ENCODE results near the gene UVRAG. TPM values are rescaled to one million over a fixed set of nuclear protein-coding genes. Genes with fewer than 3 reads are reported as not detected.

UVRAG gene
- total and polyA plus RNA-seq, 2 donors (not counting 1 experiment from before 2014, with no cell fraction given): 37.7 to 94.1 TPM

DNA sequence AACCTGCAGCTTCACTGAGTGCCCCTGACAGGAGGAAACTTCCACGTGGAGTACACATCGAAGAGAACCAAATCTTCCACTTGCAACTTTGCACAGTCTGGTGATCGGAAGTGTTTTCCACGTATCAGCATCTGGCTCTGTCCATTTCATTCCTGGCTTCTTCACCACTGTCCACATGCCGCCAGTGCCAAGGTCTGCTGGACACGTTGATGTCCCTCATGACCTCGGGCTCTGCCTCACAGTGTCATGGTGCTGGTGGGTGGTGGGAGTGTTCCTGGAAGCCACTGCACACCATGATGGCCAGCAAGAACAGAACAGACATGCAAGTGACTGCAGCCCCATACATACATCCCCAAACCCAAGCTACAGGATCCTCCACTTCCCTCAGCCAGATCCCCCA lies 342.9 kb downstream of the UVRAG start:
- Histone ChIP-seq H3K79me2 (ENCODE audit: control insufficient read depth, insufficient read depth, low read length) (no peaks in the 10 kb centered on the region), H3K9me3 (ENCODE audit: control extremely low read depth in 1 of 3, control insufficient read depth in 2 of 3, insufficient read depth in 1 of 3, low read length in 2 of 3) (no peaks in the 10 kb centered on the region), H3K4me1 (ENCODE audit: control insufficient read depth in 2 of 2, insufficient read depth in 2 of 2, low read length in 2 of 2) (peaks cover 9 to 10% of the 10 kb centered on the region in 2 donors), H3K9ac (ENCODE audit: low read length) (no peak overlapping the region), H3K27ac (ENCODE audit: low read length in 2 of 2) (no peak overlapping the region), H3K4me3 (ENCODE audit: control extremely low read depth in 1 of 5, extremely low read depth in 1 of 5, insufficient read depth in 1 of 5, low read depth in 2 of 5, low read length in 4 of 5) (no peak overlapping the region), H3K36me3 (replicated peaks in 1 of 2; ENCODE audit: control extremely low read depth in 1 of 2, control insufficient read depth in 1 of 2, extremely low read depth in 1 of 2, insufficient read depth in 2 of 2, low read length in 1 of 2) (no peaks in the 10 kb centered on the region), H2AFZ (ENCODE audit: insufficient read depth, low read depth, low read length, poor library complexity, severe bottlenecking) (no peak overlapping the region), H3K4me2 (replicated peaks; ENCODE audit: low read depth, low read length, poor library complexity, severe bottlenecking) (no peak overlapping the region), H4K20me1 (ENCODE audit: control insufficient read depth, insufficient read depth, low read length, poor library complexity, severe bottlenecking) (no peaks in the 10 kb centered on the region), H3K27me3 (replicated peaks in 1 of 4; ENCODE audit: control extremely low read depth in 1 of 4, control insufficient read depth in 3 of 4, insufficient read depth in 4 of 4, low read length in 3 of 4) (no peaks in the 10 kb centered on the region)
- ATAC-seq (ENCODE audit: low read depth) (no peak), DNase-seq (no peak)
- intact Hi-C loops (cut with micrococcal nuclease): loop anchor here (10.0 kb wide), 1 partner anchor 433 kb away; no protein-coding TSS in a partner anchor
- ChIA-PET CTCF (interaction anchor here (1.1 kb wide), 1 partner anchor 262 kb away, joined by 6 read pairs; no protein-coding TSS in a partner anchor), POLR2A (no interaction called here)
- Mint-ChIP-seq H3K27me3 (no peaks in the 10 kb centered on the region), H3K27ac (no peak overlapping the region), H3K4me1 (peaks cover 10% of the 10 kb centered on the region), H3K9me3 (ENCODE audit: insufficient read depth) (no peaks in the 10 kb centered on the region), H3K4me3 (no peak overlapping the region)
- 85% methylated on average over 6 of the region's 7 CpGs for WGBS (ENCODE audit: insufficient coverage)
- TF ChIP-seq EZH2 (IDR thresholded peaks at IDR 0.05; ENCODE audit: borderline replicate concordance, insufficient read depth, low read depth, low read length, poor library complexity, severe bottlenecking): no peak
- TF ChIP-seq CTCF (IDR thresholded peaks at IDR 0.05): no peak

GRCh38 chr11:76158394-76159302 lies 343.6 kb downstream of the UVRAG start:
- H3K4me1 ChIP-seq (ENCODE audit: control insufficient read depth in 2 of 2, insufficient read depth in 2 of 2, low read length in 2 of 2): peaks cover 1 to 2% of the 10 kb centered on the region in 2 donors

More at GRCh38 chr11:76158394-76159302, 343.6 kb downstream of the UVRAG start:
- 93% methylated on average over 22 of the region's 24 CpGs for WGBS (ENCODE audit: insufficient coverage)
- Histone ChIP-seq H3K4me2 (replicated peaks; ENCODE audit: low read depth, low read length, poor library complexity, severe bottlenecking) (no peak overlapping the region), H3K79me2 (ENCODE audit: control insufficient read depth, insufficient read depth, low read length) (no peaks in the 10 kb centered on the region), H3K4me3 (ENCODE audit: control extremely low read depth in 1 of 5, extremely low read depth in 1 of 5, insufficient read depth in 1 of 5, low read depth in 2 of 5, low read length in 4 of 5) (no peak overlapping the region), H3K9me3 (ENCODE audit: control extremely low read depth in 1 of 3, control insufficient read depth in 2 of 3, insufficient read depth in 1 of 3, low read length in 2 of 3) (no peaks in the 10 kb centered on the region), H3K36me3 (replicated peaks in 1 of 2; ENCODE audit: control extremely low read depth in 1 of 2, control insufficient read depth in 1 of 2, extremely low read depth in 1 of 2, insufficient read depth in 2 of 2, low read length in 1 of 2) (no peaks in the 10 kb centered on the region), H3K27me3 (replicated peaks in 1 of 4; ENCODE audit: control extremely low read depth in 1 of 4, control insufficient read depth in 3 of 4, insufficient read depth in 4 of 4, low read length in 3 of 4) (no peaks in the 10 kb centered on the region), H3K9ac (ENCODE audit: low read length) (no peak overlapping the region), H4K20me1 (ENCODE audit: control insufficient read depth, insufficient read depth, low read length, poor library complexity, severe bottlenecking) (no peaks in the 10 kb centered on the region), H3K27ac (ENCODE audit: low read length in 2 of 2) (no peak overlapping the region), H2AFZ (ENCODE audit: insufficient read depth, low read depth, low read length, poor library complexity, severe bottlenecking) (no peak overlapping the region)
- no peak overlapping the region for H3K27ac Mint-ChIP-seq
- POLR2A ChIA-PET: no interaction called here
- no peak for ATAC-seq (ENCODE audit: low read depth)
- CTCF ChIA-PET: no interaction called here
- H3K9me3 Mint-ChIP-seq (ENCODE audit: insufficient read depth): no peaks in the 10 kb centered on the region
- no peak for DNase-seq
- H3K4me3 Mint-ChIP-seq: no peak overlapping the region
- no peaks in the 10 kb centered on the region for H3K27me3 Mint-ChIP-seq
- intact Hi-C loops (cut with micrococcal nuclease): loop anchor here (10.0 kb wide), 1 partner anchor 434 kb away; no protein-coding TSS in a partner anchor
- H3K4me1 Mint-ChIP-seq: peaks cover 2% of the 10 kb centered on the region
- TF ChIP-seq CTCF (IDR thresholded peaks at IDR 0.05) (no peak), EZH2 (IDR thresholded peaks at IDR 0.05; ENCODE audit: borderline replicate concordance, insufficient read depth, low read depth, low read length, poor library complexity, severe bottlenecking) (no peak)
